Fibroblast of lung (primary cell): ENCODE data around the gene MYLK.

Source experiments
- CTCF ChIP-seq, 2 donors: IDR thresholded peaks in 1 of 2; conservative IDR thresholded peaks in 1 of 2; 1 replicate in 1 of 2; 2 replicates in 1 of 2; pipeline ENCODE4 v1.5.1; 2011 to 2012; ENCODE audit warnings: low read length in 2 of 2, control low read depth in 1 of 2, inconsistent platforms in 1 of 2, low read depth in 1 of 2, mild to moderate bottlenecking in 1 of 2
- EZH2 ChIP-seq: IDR thresholded peaks from 2 replicates; pipeline ENCODE4 v1.5.1; 2012; ENCODE audit warnings: low read length, control low read depth, mild to moderate bottlenecking; ENCODE audit errors: missing control alignments

- TF ChIP-seq CTCF (conservative IDR thresholded peaks at IDR 0.05 in 1 of 2, IDR thresholded peaks at IDR 0.05 in 1 of 2; ENCODE audit: low read depth in 1 of 2, low read length in 2 of 2) = no peak
- TF ChIP-seq EZH2 = no peak
Observed at GRCh38 chr3:123842711-123843110, 41.4 kb downstream of the MYLK start.
